ENCODE results near the gene FATE1. TPM values are rescaled to one million over a fixed set of nuclear protein-coding genes. Genes with fewer than 3 reads are reported as not detected.

Gene FATE1
- total and polyA plus RNA-seq, 2 of the 8 experiments (the other 6 are each of a cell fraction or from before 2014, with no cell fraction given): 0.12 TPM; not detected in 1

DNA sequence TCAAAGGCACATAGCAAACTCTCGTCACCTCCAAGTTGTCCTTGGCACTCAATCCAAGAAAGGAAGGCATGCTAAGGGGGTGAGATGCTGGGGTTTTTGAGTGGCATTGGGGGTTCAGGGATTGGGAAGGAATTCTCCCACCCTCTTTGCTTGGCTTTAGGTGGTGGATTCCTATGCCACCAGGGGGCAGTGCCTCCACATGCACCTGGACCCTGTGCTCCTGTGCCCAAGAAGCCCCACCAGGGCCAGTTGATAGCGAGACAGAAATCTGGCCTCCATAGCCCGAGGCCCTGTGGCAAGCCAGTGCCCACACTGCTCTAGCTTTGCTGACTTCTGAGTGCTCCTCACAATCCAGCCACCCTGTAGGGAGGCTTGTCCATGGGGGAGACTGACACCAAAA is 2.0 kb upstream of the FATE1 start:
- H4K8ac ChIP-seq (ENCODE audit: extremely low read depth, insufficient read depth, low read length): no peak overlapping the region
- no peak overlapping the region for H4K5ac ChIP-seq (ENCODE audit: insufficient read length, low read depth, low read length)
- no peaks in the 10 kb centered on the region for H3K79me1 ChIP-seq (ENCODE audit: low read depth, low read length)
- H3K14ac ChIP-seq (ENCODE audit: insufficient read length): no peak overlapping the region
- H2BK120ac ChIP-seq (replicated peaks; ENCODE audit: low read depth, low read length): no peak overlapping the region
- no peak overlapping the region for H3K9ac ChIP-seq (replicated peaks in 1 of 4; ENCODE audit: extremely low read depth in 1 of 4, low read depth in 3 of 4, low read length in 3 of 4)
- no peak overlapping the region for H2BK15ac ChIP-seq (ENCODE audit: low read length)
- H2AFZ ChIP-seq (ENCODE audit: low read length): no peak overlapping the region
- peaks cover 0 to 4% (median 1%) of the 10 kb centered on the region in 4 experiments; a peak in 3 of 7 replicates for H3K4me1 ChIP-seq (replicated peaks in 1 of 4; ENCODE audit: control insufficient read depth in 3 of 4, insufficient read depth in 4 of 4, low read length in 3 of 4)
- H2AK5ac ChIP-seq (ENCODE audit: low read depth, low read length): no peak overlapping the region
- no peak overlapping the region for H3K27ac ChIP-seq (ENCODE audit: low read depth, low read length)
- no peak overlapping the region for H2BK12ac ChIP-seq (ENCODE audit: low read depth, low read length)
- no peak overlapping the region for H3K23ac ChIP-seq (ENCODE audit: insufficient read length)
- no peaks in the 10 kb centered on the region for H3K27me3 ChIP-seq (replicated peaks in 1 of 4; ENCODE audit: control insufficient read depth in 3 of 4, extremely low read depth in 1 of 4, insufficient read depth in 3 of 4, low read length in 3 of 4)
- no peaks in the 10 kb centered on the region for H3K9me3 ChIP-seq (ENCODE audit: insufficient read depth in 2 of 2, low read depth in 1 of 2, low read length in 1 of 2)
- H2BK5ac ChIP-seq (ENCODE audit: low read depth, low read length): no peak overlapping the region
- no peak overlapping the region for H4K91ac ChIP-seq (replicated peaks; ENCODE audit: insufficient read length, low read length)
- no peaks in the 10 kb centered on the region for H3K36me3 ChIP-seq (ENCODE audit: control insufficient read depth in 2 of 4, insufficient read depth in 4 of 4, low read length in 3 of 4)
- WGBS, 2 experiments (ENCODE audit: extremely low coverage in 1 of 2, insufficient coverage in 1 of 2, insufficient read length in 1 of 2, insufficient replicate concordance in 2 of 2, low coverage in 1 of 2, low lambda C conversion rate in 2 of 2, missing lambda C conversion rate in 1 of 2): 71% methylated on average over 3 of the region's 3 CpGs; no CpG with 5 or more reads in 1 of the 2 experiments
- no peak overlapping the region for H3K56ac ChIP-seq (replicated peaks; ENCODE audit: insufficient read length, low read depth, low read length)
- no peak overlapping the region for H3K18ac ChIP-seq (ENCODE audit: extremely low read depth, low read length)
- no peak overlapping the region for H2BK20ac ChIP-seq (ENCODE audit: low read length)
- CTCF ChIA-PET (ENCODE audit: partially characterized antibody): interaction anchor here (0.9 to 1.8 kb wide), 13 partner anchors 9 to 928 kb away, joined by 3 to 8 read pairs (median 4); no protein-coding TSS in a partner anchor
- H3K23me2 ChIP-seq (ENCODE audit: low read depth, low read length): no peaks in the 10 kb centered on the region
- no peak overlapping the region for H3K4me3 ChIP-seq (ENCODE audit: extremely low read depth in 1 of 4, insufficient read depth in 2 of 4, low read depth in 3 of 4, low read length in 4 of 4)
- no peaks in the 10 kb centered on the region for H3K79me2 ChIP-seq (ENCODE audit: control insufficient read depth in 1 of 2, insufficient read depth in 2 of 2, low read length in 2 of 2)
- H3K4me2 ChIP-seq (ENCODE audit: insufficient read depth in 1 of 2, low read depth in 2 of 2, low read length in 2 of 2): no peak overlapping the region
- H4K20me1 ChIP-seq (replicated peaks in 1 of 2; ENCODE audit: control insufficient read depth in 1 of 2, insufficient read depth in 2 of 2, low read length in 2 of 2): no peaks in the 10 kb centered on the region
- FAIRE-seq (peak; percentile 84), DNase-seq (ENCODE audit: low read depth in 1 of 2, low spot score in 2 of 2) (peak in 1 of 2 experiments; percentile 63)
- POLR2A ChIA-PET (ENCODE audit: partially characterized antibody): no interaction called here
- no peak overlapping the region for H3K4ac ChIP-seq (replicated peaks; ENCODE audit: insufficient read length, low read depth, low read length)
- no peak for TF ChIP-seq SAP30 (IDR thresholded peaks at IDR 0.05; ENCODE audit: insufficient read depth, insufficient replicate concordance, low read length)
- no peak for TF ChIP-seq EP300 (IDR thresholded peaks at IDR 0.05; ENCODE audit: borderline replicate concordance in 1 of 2, low read depth in 2 of 2, low read length in 2 of 2)
- no peak for TF ChIP-seq ATF2 (IDR thresholded peaks at IDR 0.05; ENCODE audit: low read length)
- 0 out of 2 replicates have a peak, but pooled peaks have one; percentile 16 for TF ChIP-seq MAX (IDR thresholded peaks at IDR 0.05)
- no peak for TF ChIP-seq KDM1A (IDR thresholded peaks at IDR 0.05; ENCODE audit: borderline replicate concordance, low read length)
- TF ChIP-seq TAF7 (optimal IDR thresholded peaks at IDR 0.05; ENCODE audit: borderline replicate concordance, low read depth, low read length): no peak
- peak; percentile 75 to 81 for TF ChIP-seq RAD21 (IDR thresholded peaks at IDR 0.05 in 1 of 2, conservative IDR thresholded peaks at IDR 0.05 in 1 of 2; ENCODE audit: low read depth in 2 of 2, low read length in 2 of 2)

Data from H1 (cell line).